Hepatocyte (in vitro differentiated cells): ENCODE measurements around the gene HTR2B. TPM values are rescaled to one million over a fixed set of nuclear protein-coding genes. Genes with fewer than 3 reads are reported as not detected.

Source experiments
- DNase-seq: peaks from one replicate; pipeline ENCODE4 v3.0.0-alpha.2; 2016; ENCODE audit warnings: low spot score
- H2AFZ ChIP-seq: fragments of 200-600 bp; sonication (generic); 2 replicates; pipeline ENCODE4 v1.6.0; 2016; ENCODE audit warnings: antibody characterized with exemption, mild to moderate bottlenecking
- H3K27ac ChIP-seq: fragments of 200-600 bp; sonication (generic); 2 replicates; pipeline ENCODE4 v1.5.1; 2016; ENCODE audit warnings: mild to moderate bottlenecking
- H3K27me3 ChIP-seq: fragments of 200-600 bp; sonication (generic); 2 replicates; pipeline ENCODE4 v1.6.1; 2016
- H3K36me3 ChIP-seq: fragments of 200-600 bp; sonication (generic); replicated peaks from 2 replicates; pipeline ENCODE4 v1.5.1; 2016; ENCODE audit warnings: low read depth; ENCODE audit not compliant: insufficient read depth
- H3K4me1 ChIP-seq: fragments of 200-600 bp; sonication (generic); 2 replicates; pipeline ENCODE4 v1.5.1; 2016; ENCODE audit warnings: mild to moderate bottlenecking, moderate library complexity; ENCODE audit not compliant: insufficient read depth
- H3K4me2 ChIP-seq: fragments of 200-600 bp; sonication (generic); 2 replicates; pipeline ENCODE4 v1.6.0; 2016
- H3K4me3 ChIP-seq: fragments of 200-600 bp; sonication (generic); 2 replicates; pipeline ENCODE4 v1.5.1; 2016; ENCODE audit warnings: mild to moderate bottlenecking
- H3K79me2 ChIP-seq: fragments of 200-600 bp; sonication (generic); 2 replicates; pipeline ENCODE4 v1.6.0; 2017; ENCODE audit warnings: mild to moderate bottlenecking
- H3K9me2 ChIP-seq: fragments of 200-600 bp; sonication (generic); replicated peaks from 2 replicates; pipeline ENCODE4 v1.6.0; 2017; ENCODE audit warnings: mild to moderate bottlenecking; ENCODE audit not compliant: insufficient read depth
- H3K9me3 ChIP-seq: fragments of 200-600 bp; sonication (generic); 2 replicates; pipeline ENCODE4 v1.5.1; 2016; ENCODE audit warnings: low read depth, mild to moderate bottlenecking
- H4K20me1 ChIP-seq: fragments of 200-600 bp; sonication (generic); 2 replicates; pipeline ENCODE4 v1.6.0; 2016; ENCODE audit warnings: mild to moderate bottlenecking; ENCODE audit not compliant: insufficient read depth, poor library complexity, severe bottlenecking
- CTCF ChIP-seq: fragments of 200-600 bp; sonication (generic); IDR thresholded peaks from 2 replicates; pipeline ENCODE4 v1.5.1; 2016; ENCODE audit warnings: antibody characterized with exemption, mild to moderate bottlenecking; ENCODE audit not compliant: poor library complexity
- EZH2 ChIP-seq: fragments of 200-600 bp; sonication (generic); IDR thresholded peaks from 2 replicates; pipeline ENCODE4 v1.6.1; 2016; ENCODE audit warnings: antibody characterized with exemption, mild to moderate bottlenecking, borderline replicate concordance
- EZH2phosphoT487 ChIP-seq: fragments of 200-600 bp; sonication (generic); IDR thresholded peaks from one replicate; pipeline ENCODE4 v1.6.1; 2018; ENCODE audit warnings: antibody characterized with exemption, mild to moderate bottlenecking, low read depth, moderate library complexity; ENCODE audit not compliant: unreplicated experiment, severe bottlenecking
- WGBS: methylation state at CpG from one replicate; pipeline ENCODE4 v1.1.6; 2016; ENCODE audit warnings: low lambda C conversion rate; ENCODE audit errors: missing lambda C conversion rate; 5-methylcytosine and 5-hydroxymethylcytosine counted together
- polyA plus RNA-seq: library from polyadenylated mRNA; unstranded; fragments of >200 nt; fragmentation: Nextera tagmentation; extraction: Ambion mirVana; gene quantifications from 2 replicates; pipeline ENCODE4 v1.2.1, GENCODE V29; 2016
- total RNA-seq: library from RNA; depleted of rRNA; stranded (reverse); fragments of >200 nt; gene quantifications from 2 replicates; pipeline ENCODE4 v1.2.3, GENCODE V29; 2014

The HTR2B gene
- total and polyA plus RNA-seq, 2 experiments from 2014 or later = 0.73 to 1.1 TPM

GRCh38 chr2:231117922-231118613 lies 6.8 kb downstream of the HTR2B start:
- Histone ChIP-seq H2AFZ (no peak overlapping the region), H4K20me1 (no peaks in the 10 kb centered on the region), H3K4me1 (peaks cover 6% of the 10 kb centered on the region), H3K27me3 (no peaks in the 10 kb centered on the region), H3K4me2 (peak overlapping the region; percentile 2), H3K9me3 (no peaks in the 10 kb centered on the region), H3K79me2 (peaks cover 11% of the 10 kb centered on the region), H3K4me3 (no peak overlapping the region), H3K27ac (no peak overlapping the region), H3K9me2 (no peaks in the 10 kb centered on the region), H3K36me3 (no peaks in the 10 kb centered on the region)
- no peak for DNase-seq
- 43% methylated on average over 4 of the region's 4 CpGs for WGBS
- no peak for TF ChIP-seq CTCF
- TF ChIP-seq EZH2phosphoT487 = no peak
- TF ChIP-seq EZH2 = no peak

- H3K27me3 ChIP-seq = no peaks in the 10 kb centered on the region
- no peak overlapping the region for H3K27ac ChIP-seq
- H3K79me2 ChIP-seq = peaks cover 11% of the 10 kb centered on the region
- no peaks in the 10 kb centered on the region for H3K9me2 ChIP-seq
- no peaks in the 10 kb centered on the region for H4K20me1 ChIP-seq
- H3K4me1 ChIP-seq = peaks cover 6% of the 10 kb centered on the region
- H3K4me3 ChIP-seq = no peak overlapping the region
- no peak overlapping the region for H2AFZ ChIP-seq
- DNase-seq = no peak
- H3K9me3 ChIP-seq = no peaks in the 10 kb centered on the region
- no peak overlapping the region for H3K4me2 ChIP-seq
- 53% methylated on average over 1 of the region's 1 CpG for WGBS
- H3K36me3 ChIP-seq = no peaks in the 10 kb centered on the region
- no peak for TF ChIP-seq EZH2
- TF ChIP-seq CTCF = no peak
- no peak for TF ChIP-seq EZH2phosphoT487
Observed at GRCh38 chr2:231117148-231117547, 7.7 kb downstream of the HTR2B start.

GRCh38 chr2:231115651-231116050 lies 9.2 kb downstream of the HTR2B start:
- no peaks in the 10 kb centered on the region for H3K9me3 ChIP-seq
- H3K4me2 ChIP-seq = no peak overlapping the region
- H4K20me1 ChIP-seq = no peaks in the 10 kb centered on the region
- no peak overlapping the region for H3K27ac ChIP-seq
- no peak for TF ChIP-seq EZH2phosphoT487
- TF ChIP-seq CTCF = no peak
- no peak for TF ChIP-seq EZH2
- H2AFZ ChIP-seq = no peak overlapping the region
- no peaks in the 10 kb centered on the region for H3K79me2 ChIP-seq
- 96% methylated on average over 2 of the region's 2 CpGs for WGBS
- no peak for DNase-seq
- H3K4me1 ChIP-seq = peaks cover 15% of the 10 kb centered on the region
- H3K36me3 ChIP-seq = no peaks in the 10 kb centered on the region
- no peaks in the 10 kb centered on the region for H3K9me2 ChIP-seq
- no peak overlapping the region for H3K4me3 ChIP-seq
- no peaks in the 10 kb centered on the region for H3K27me3 ChIP-seq
